CD4-positive, alpha-beta T cell (primary cell): ENCODE results near the gene GAS2. TPM values are rescaled to one million over a fixed set of nuclear protein-coding genes. Genes with fewer than 3 reads are reported as not detected.

Source experiments
- ATAC-seq: fragments of 200-7000 bp; cut with Tn5 transposase; one replicate; pipeline ENCODE4 v1.10.0; 2022; ENCODE audit warnings: mild to moderate bottlenecking; ENCODE audit not compliant: poor library complexity
- CTCF ChIA-PET: fragments of 350-600 bp; sonication (Branson Sonifier 250); formaldehyde crosslinking; loops from one replicate; lab custom pipeline; 2021; ENCODE audit warnings: antibody characterized with exemption, inconsistent platforms; lab: Charles Lee
- POLR2A ChIA-PET: fragments of 350-600 bp; sonication (Branson Sonifier 250); formaldehyde crosslinking; loops from one replicate; lab custom pipeline; 2021; ENCODE audit warnings: antibody characterized with exemption, inconsistent platforms; lab: Charles Lee
- DNase-seq, 14 experiments: peaks; one replicate each; pipeline ENCODE4 v3.0.0-alpha.2; 2013 to 2020; ENCODE audit warnings: mixed read lengths in 2 of 14
- H3K27ac ChIP-seq, 2 donors: one replicate each; pipeline versions ENCODE4 v1.5.1 to v1.7.0; 2013; ENCODE audit warnings: low read length in 2 of 2, low read depth in 1 of 2, mild to moderate bottlenecking in 1 of 2
- H3K27me3 ChIP-seq, 2 experiments: 1 replicate in 1 of 2; 2 replicates in 1 of 2; pipeline versions ENCODE4 v1.6.1 to v1.7.0; 2013; ENCODE audit warnings: low read length in 2 of 2, control low read depth in 1 of 2, mild to moderate bottlenecking in 1 of 2, moderate library complexity in 1 of 2; ENCODE audit not compliant: insufficient read depth in 2 of 2, control insufficient read depth in 1 of 2
- H3K36me3 ChIP-seq: one replicate; pipeline ENCODE4 v1.6.1; 2013; ENCODE audit warnings: low read length, control low read depth; ENCODE audit not compliant: insufficient read depth
- H3K4me1 ChIP-seq: one replicate; pipeline ENCODE4 v1.6.1; 2013; ENCODE audit warnings: low read length, control low read depth; ENCODE audit not compliant: insufficient read depth
- H3K4me3 ChIP-seq: one replicate; pipeline ENCODE4 v1.5.1; 2013; ENCODE audit warnings: mild to moderate bottlenecking, low read length, moderate library complexity
- H3K9me3 ChIP-seq, 2 experiments: 1 replicate in 1 of 2; 2 replicates in 1 of 2; pipeline versions ENCODE4 v1.6.1 to v1.7.0; 2013; ENCODE audit warnings: low read length in 2 of 2, mild to moderate bottlenecking in 2 of 2, control low read depth in 1 of 2, moderate library complexity in 1 of 2; ENCODE audit not compliant: control insufficient read depth in 1 of 2, insufficient read depth in 1 of 2
- H3K27ac Mint-ChIP-seq: one replicate; pipeline ENCODE4 v1.8.0; 2020; ENCODE audit warnings: mixed read lengths
- H3K27me3 Mint-ChIP-seq: one replicate; pipeline ENCODE4 v1.8.0; 2021; ENCODE audit warnings: mixed read lengths
- H3K36me3 Mint-ChIP-seq: one replicate; pipeline ENCODE4 v1.8.0; 2021; ENCODE audit warnings: low read depth, mixed read lengths
- H3K4me1 Mint-ChIP-seq: one replicate; pipeline ENCODE4 v1.8.0; 2021; ENCODE audit warnings: low read depth, mixed read lengths
- H3K4me3 Mint-ChIP-seq: one replicate; pipeline ENCODE4 v1.8.0; 2020; ENCODE audit warnings: mild to moderate bottlenecking, mixed read lengths
- H3K9me3 Mint-ChIP-seq: one replicate; pipeline ENCODE4 v1.8.0; 2020; ENCODE audit warnings: mixed read lengths
- intact Hi-C, 2 experiments: fragments of 100-400 bp; cut with DNase I in 1 of 2; cut with micrococcal nuclease in 1 of 2; formaldehyde crosslinking; loops; one replicate each; pipeline versions ENCODE4 v1.15.1 to v1.9.0; 2023 to 2025; cut with DNase I, micrococcal nuclease
- total RNA-seq, 174 experiments: library from RNA in 2 of 174; stranded (reverse) in 2 of 174; gene quantifications; one replicate each; pipeline ENCODE4 v1.2.3 and lab custom pipeline; 2021 to 2026
- TF ChIP-seq, protein P1 (sequence below): fragments of 200-600 bp; IDR thresholded peaks from one replicate; pipeline ENCODE4 v1.8.0; 2022; ENCODE audit warnings: antibody characterized with exemption, mild to moderate bottlenecking

Gene GAS2
- total RNA-seq, 2 experiments from 2014 or later, result 2.2 to 2.9 TPM

DNA sequence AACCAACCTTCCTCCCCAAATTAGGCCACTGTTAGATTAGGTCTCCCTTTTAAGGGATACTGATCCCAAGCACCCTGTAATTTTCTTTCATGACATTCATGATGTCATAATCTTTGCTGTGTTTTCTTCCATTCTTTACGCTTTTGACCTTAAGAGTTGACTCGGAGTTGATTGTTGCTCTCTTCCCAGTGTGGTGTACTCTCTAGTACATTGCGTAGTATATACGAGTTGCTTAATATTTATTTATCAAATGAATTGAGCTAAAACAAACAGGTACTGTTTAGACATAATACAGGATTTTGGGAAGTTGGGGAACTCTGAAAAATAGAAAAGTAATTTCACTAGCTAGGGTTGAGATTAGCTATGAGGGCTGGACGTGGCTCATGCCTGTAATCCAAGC lies 113.4 kb downstream of the GAS2 start:
- CTCF ChIA-PET, result no interaction called here
- TF ChIP-seq, protein P1, sequence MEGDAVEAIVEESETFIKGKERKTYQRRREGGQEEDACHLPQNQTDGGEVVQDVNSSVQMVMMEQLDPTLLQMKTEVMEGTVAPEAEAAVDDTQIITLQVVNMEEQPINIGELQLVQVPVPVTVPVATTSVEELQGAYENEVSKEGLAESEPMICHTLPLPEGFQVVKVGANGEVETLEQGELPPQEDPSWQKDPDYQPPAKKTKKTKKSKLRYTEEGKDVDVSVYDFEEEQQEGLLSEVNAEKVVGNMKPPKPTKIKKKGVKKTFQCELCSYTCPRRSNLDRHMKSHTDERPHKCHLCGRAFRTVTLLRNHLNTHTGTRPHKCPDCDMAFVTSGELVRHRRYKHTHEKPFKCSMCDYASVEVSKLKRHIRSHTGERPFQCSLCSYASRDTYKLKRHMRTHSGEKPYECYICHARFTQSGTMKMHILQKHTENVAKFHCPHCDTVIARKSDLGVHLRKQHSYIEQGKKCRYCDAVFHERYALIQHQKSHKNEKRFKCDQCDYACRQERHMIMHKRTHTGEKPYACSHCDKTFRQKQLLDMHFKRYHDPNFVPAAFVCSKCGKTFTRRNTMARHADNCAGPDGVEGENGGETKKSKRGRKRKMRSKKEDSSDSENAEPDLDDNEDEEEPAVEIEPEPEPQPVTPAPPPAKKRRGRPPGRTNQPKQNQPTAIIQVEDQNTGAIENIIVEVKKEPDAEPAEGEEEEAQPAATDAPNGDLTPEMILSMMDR, result no peak
- Mint-ChIP-seq H3K9me3 (no peaks in the 10 kb centered on the region), H3K4me1 (peaks cover 8% of the 10 kb centered on the region), H3K27ac (no peak overlapping the region), H3K36me3 (no peaks in the 10 kb centered on the region), H3K27me3 (peaks cover 9% of the 10 kb centered on the region), H3K4me3 (no peak overlapping the region)
- H3K27ac ChIP-seq, result no peak overlapping the region
- H3K36me3 ChIP-seq, result no peaks in the 10 kb centered on the region
- intact Hi-C loops, result no loop called here
- POLR2A ChIA-PET, result no interaction called here
- no peak overlapping the region for H3K4me3 ChIP-seq
- peaks cover 0 to 3% of the 10 kb centered on the region in 2 experiments for H3K27me3 ChIP-seq
- peaks cover 4% of the 10 kb centered on the region for H3K4me1 ChIP-seq
- no peaks in the 10 kb centered on the region for H3K9me3 ChIP-seq
- no peak for DNase-seq
- no peak for ATAC-seq

DNA sequence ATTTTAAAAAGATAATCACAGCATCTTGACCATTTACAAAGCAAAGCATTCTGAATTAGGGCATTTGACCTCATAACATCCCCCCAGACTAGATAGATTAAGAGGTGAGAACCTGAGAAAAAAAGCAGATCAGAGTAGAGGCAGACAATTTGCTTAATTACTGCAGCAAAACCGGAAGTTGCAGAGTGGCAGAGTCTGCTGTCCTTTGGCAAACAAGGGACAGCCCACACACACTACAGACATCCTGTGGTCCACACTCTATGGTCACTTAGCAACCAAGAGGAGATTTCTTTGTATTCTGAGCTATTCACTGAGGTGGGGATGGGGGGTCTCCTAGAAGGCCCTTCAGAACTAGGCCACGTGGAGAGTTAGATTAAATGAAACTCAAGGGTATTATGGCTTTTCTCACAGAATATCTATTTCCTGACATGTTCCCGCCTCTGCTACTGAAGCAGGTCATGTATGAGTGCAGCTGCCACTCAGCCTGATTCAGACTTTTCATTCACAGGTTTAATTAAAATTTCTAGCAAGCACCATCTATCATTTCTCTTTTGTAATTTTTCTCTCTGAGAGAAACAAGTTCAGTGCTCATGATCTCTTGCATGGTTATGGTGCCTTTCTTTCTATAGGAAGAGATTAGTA lies 114.7 kb downstream of the GAS2 start:
- Histone ChIP-seq H3K27ac (no peak overlapping the region), H3K4me3 (no peak overlapping the region), H3K27me3 (peaks cover 0 to 3% of the 10 kb centered on the region in 2 experiments), H3K9me3 (no peaks in the 10 kb centered on the region), H3K36me3 (no peaks in the 10 kb centered on the region), H3K4me1 (peaks cover 4% of the 10 kb centered on the region)
- Mint-ChIP-seq H3K27ac (no peak overlapping the region), H3K27me3 (peaks cover 9% of the 10 kb centered on the region), H3K36me3 (no peaks in the 10 kb centered on the region), H3K9me3 (no peaks in the 10 kb centered on the region), H3K4me3 (no peak overlapping the region), H3K4me1 (peaks cover 8% of the 10 kb centered on the region)
- DNase-seq, result peak in 3 of 14 experiments; percentile 2 to 11 (median 4)
- intact Hi-C loops, result no loop called here
- ChIA-PET CTCF (no interaction called here), POLR2A (interaction anchor here (0.7 kb wide), 1 partner anchor 203 kb away, joined by 3 read pairs; no protein-coding TSS in a partner anchor)
- ATAC-seq, result no peak
- TF ChIP-seq, protein P1, result no peak

DNA sequence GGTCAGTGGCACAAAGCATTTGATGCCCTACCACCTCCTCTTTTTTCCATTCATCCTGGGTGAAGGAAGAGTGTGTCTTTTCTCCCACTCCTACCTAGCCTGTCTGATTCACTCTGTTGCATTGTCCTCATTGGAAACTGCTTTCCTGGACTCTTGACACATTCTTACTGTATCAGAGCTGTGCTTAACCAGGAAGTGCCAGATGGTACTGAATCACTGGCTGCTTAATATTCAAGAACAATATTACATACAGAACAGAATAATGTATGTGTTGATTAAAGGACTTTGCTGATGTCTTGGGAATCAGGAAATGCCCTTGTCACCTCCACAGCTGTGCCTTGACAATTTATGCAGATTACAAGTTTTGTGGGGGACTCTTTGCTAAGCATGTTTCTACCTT lies 118.8 kb downstream of the GAS2 start:
- ChIA-PET POLR2A (no interaction called here), CTCF (no interaction called here)
- peaks cover 8% of the 10 kb centered on the region for H3K4me1 Mint-ChIP-seq
- H3K4me3 Mint-ChIP-seq, result no peak overlapping the region
- H3K27ac Mint-ChIP-seq, result no peak overlapping the region
- Histone ChIP-seq H3K9me3 (no peaks in the 10 kb centered on the region), H3K36me3 (no peaks in the 10 kb centered on the region), H3K4me1 (peaks cover 4% of the 10 kb centered on the region), H3K27ac (no peak overlapping the region), H3K4me3 (no peak overlapping the region), H3K27me3 (no peaks in the 10 kb centered on the region)
- TF ChIP-seq, protein P1, result no peak
- ATAC-seq (no peak), DNase-seq (no peak)
- no peaks in the 10 kb centered on the region for H3K9me3 Mint-ChIP-seq
- H3K36me3 Mint-ChIP-seq, result no peaks in the 10 kb centered on the region
- H3K27me3 Mint-ChIP-seq, result peaks cover 11% of the 10 kb centered on the region
- intact Hi-C loops, result loop anchor here (5.0 kb wide), 2 partner anchors 113 to 543 kb away; no protein-coding TSS in a partner anchor
